BJ (cell line): ENCODE measurements around the gene DNM1. TPM values are rescaled to one million over a fixed set of nuclear protein-coding genes. Genes with fewer than 3 reads are reported as not detected.

Experiments
- CTCF ChIA-PET: fragments of 350-600 bp; formaldehyde crosslinking; extraction: SDS; loops from one replicate; lab custom pipeline; 2021; ENCODE audit warnings: antibody characterized with exemption, inconsistent platforms; lab: Yijun Ruan, JAX
- POLR2A ChIA-PET: fragments of 300-600 bp; sonication (Branson Sonifier 250); formaldehyde crosslinking; extraction: SDS; loops from one replicate; lab custom pipeline; 2021; ENCODE audit warnings: antibody characterized with exemption; lab: Charles Lee
- DNase-seq: peaks from one replicate; pipeline ENCODE4 v3.0.0-alpha.2; 2011; ENCODE audit warnings: low read depth
- H3K27me3 ChIP-seq: 2 replicates; pipeline ENCODE4 v1.6.0; 2011; ENCODE audit warnings: low read length; ENCODE audit not compliant: control insufficient read depth, insufficient read depth
- H3K36me3 ChIP-seq: 2 replicates; pipeline ENCODE4 v1.5.1; 2011; ENCODE audit warnings: low read length; ENCODE audit not compliant: control insufficient read depth, insufficient read depth
- H3K4me3 ChIP-seq: 2 replicates; pipeline ENCODE4 v1.5.1; 2011; ENCODE audit warnings: low read depth, mild to moderate bottlenecking, control low read depth, low read length
- polyA plus RNA-seq: library from polyadenylated mRNA; depleted of rRNA; stranded (reverse); fragments of >200 nt; gene quantifications from 2 replicates; pipeline ENCODE4 v1.2.3, GENCODE V29; 2011
- TF ChIP-seq, protein P1 (sequence below): IDR thresholded peaks from 2 replicates; pipeline ENCODE4 v1.5.1; 2011; ENCODE audit warnings: low read depth, mild to moderate bottlenecking, control low read depth, inconsistent platforms, low read length, moderate library complexity; ENCODE audit not compliant: insufficient read depth

DNM1 gene
- polyA plus RNA-seq, 1 experiment = 8.4 TPM

DNA sequence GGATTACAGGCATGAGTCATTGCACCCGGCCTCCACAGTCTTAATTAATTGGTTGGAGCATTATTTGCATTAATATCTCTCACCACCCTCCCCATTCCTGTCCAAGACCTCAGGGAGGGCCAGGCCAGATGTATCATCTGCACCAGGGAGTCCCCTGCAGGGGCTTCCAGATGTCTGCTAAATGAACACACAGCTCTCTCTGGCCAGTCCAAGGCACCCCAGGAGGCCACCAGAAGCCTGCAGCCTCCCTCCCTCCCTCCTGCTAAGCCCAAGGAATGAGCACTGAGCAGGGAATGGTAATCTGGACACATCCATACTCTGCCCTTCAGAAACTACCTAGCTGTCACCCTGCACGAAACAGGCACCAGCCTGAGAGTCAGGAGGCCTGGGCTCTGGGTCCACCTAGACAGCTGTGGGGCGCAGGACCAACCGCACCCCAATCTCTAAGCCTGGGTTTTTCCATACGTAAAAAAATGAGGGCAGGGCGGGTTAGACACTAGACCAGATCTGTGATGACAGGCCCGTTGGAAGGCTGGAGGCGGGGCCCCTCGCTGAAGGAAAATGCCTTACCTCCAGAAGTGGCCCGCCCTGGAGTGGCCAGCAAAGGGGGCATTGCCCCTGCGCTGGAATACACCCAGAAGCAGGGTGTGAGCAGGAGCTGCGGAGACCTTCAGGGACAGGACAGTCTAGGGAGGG lies 20.1 kb upstream of the DNM1 start:
- CTCF ChIA-PET = interaction anchor here (0.8 to 4.0 kb wide), 7 partner anchors 7 to 33 kb away, joined by 3 to 20 read pairs (median 5); partner anchors contain the start of gene CIZ1
- H3K4me3 ChIP-seq = no peak overlapping the region
- TF ChIP-seq, protein P1, sequence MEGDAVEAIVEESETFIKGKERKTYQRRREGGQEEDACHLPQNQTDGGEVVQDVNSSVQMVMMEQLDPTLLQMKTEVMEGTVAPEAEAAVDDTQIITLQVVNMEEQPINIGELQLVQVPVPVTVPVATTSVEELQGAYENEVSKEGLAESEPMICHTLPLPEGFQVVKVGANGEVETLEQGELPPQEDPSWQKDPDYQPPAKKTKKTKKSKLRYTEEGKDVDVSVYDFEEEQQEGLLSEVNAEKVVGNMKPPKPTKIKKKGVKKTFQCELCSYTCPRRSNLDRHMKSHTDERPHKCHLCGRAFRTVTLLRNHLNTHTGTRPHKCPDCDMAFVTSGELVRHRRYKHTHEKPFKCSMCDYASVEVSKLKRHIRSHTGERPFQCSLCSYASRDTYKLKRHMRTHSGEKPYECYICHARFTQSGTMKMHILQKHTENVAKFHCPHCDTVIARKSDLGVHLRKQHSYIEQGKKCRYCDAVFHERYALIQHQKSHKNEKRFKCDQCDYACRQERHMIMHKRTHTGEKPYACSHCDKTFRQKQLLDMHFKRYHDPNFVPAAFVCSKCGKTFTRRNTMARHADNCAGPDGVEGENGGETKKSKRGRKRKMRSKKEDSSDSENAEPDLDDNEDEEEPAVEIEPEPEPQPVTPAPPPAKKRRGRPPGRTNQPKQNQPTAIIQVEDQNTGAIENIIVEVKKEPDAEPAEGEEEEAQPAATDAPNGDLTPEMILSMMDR = no peak
- peaks cover 37% of the 10 kb centered on the region for H3K36me3 ChIP-seq
- POLR2A ChIA-PET = no interaction called here
- H3K27me3 ChIP-seq = no peaks in the 10 kb centered on the region
- no peak for DNase-seq

DNA sequence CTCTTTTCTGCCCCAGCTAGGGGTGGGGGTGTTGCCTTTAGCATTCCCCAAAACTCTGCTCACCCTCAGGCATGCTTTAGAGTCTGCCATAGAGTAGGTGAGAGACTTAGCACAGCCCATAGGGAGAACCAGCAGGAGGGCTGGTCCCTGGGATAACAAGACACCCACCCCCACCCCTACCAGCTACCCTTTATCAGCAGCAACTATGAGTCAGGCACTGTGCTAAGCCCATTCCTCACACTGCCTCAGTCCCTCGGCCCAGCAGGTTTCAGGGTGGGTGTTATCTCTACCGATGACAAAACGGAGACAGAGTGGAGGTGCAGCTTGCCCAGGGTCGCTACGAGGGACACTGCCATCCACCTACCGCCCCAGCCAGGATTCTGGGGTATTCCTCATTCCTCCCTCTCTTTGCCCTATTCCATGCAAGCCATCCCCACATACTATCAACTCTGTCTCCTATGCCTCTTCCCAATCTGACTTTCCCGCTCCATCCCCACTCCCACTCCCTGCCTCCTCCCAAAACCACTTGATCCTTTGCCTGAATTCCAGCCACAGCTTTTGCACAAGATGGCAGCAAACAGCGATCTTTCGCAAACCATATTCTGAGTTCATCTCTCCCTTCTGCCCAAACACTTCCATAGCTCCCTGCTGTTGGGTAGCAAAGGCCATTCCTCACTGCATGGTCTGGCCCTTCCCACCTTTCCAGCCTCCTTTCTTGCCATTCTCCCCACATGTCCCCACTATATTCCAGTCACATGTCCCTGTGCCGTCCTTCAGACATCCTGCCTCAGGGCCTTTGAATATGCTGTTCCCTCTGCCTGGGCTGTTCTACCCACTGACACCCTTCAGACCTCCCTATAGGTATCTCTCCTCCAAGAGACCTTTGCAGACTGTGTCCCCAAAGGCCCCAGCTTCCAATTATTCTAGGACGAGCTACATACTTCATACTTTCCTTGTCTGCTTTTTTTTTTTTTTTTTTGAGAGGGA lies 16.9 kb upstream of the DNM1 start:
- Histone ChIP-seq H3K36me3 (peaks cover 17% of the 10 kb centered on the region), H3K27me3 (no peaks in the 10 kb centered on the region), H3K4me3 (no peak overlapping the region)
- ChIA-PET POLR2A (interaction anchor here (0.6 kb wide), 2 partner anchors 88 to 613 kb away, joined by 6 to 8 read pairs; no protein-coding TSS in a partner anchor), CTCF (interaction anchor here (0.6 to 3.0 kb wide), 7 partner anchors 11 to 155 kb away, joined by 3 to 9 read pairs (median 4); partner anchors contain the start of gene DNM1)
- TF ChIP-seq, protein P1 = no peak
- no peak for DNase-seq

DNA sequence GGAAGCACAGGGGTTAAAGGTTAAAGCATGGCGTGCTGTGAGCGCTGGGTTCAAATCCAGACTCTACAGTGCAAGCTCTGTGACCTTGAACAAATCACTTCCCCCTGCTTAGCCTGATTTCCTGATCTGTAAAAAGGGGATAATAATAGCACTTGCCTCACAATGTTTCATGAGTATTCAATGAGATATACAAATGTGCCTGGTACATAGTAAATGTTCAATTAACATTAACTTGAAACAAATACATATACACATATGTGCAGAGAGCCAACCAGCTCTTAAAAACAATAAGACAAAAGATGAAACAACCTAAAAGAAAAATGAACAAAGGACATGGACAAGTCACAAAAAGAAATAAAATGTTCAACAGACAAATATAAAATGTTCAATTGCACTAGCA lies 15.8 kb upstream of the DNM1 start:
- no peak overlapping the region for H3K4me3 ChIP-seq
- TF ChIP-seq, protein P1 = no peak
- ChIA-PET POLR2A (no interaction called here), CTCF (interaction anchor here (0.6 to 2.2 kb wide), 3 partner anchors 13 to 88 kb away, joined by 3 to 7 read pairs (median 4); no protein-coding TSS in a partner anchor)
- DNase-seq = no peak
- no peaks in the 10 kb centered on the region for H3K27me3 ChIP-seq
- peaks cover 16% of the 10 kb centered on the region for H3K36me3 ChIP-seq

DNA sequence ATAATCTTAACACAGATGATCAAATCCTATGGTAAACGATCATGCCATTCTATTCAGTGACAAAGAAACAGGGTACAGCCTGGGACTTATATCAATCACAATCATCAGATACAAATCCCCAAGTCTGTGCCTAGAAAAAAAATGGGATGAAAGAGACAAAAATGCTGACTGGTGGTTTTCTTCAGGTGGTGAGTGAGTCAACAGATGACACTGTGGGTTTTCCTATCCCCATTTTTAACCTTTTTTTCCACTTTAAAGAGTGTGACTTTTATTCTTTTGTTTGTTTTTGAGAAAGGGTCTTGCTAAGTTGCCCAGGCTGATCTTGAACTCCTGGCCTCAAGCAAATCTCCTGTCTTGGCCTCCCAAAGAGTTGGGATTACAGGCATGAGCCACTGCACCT lies 15.0 kb upstream of the DNM1 start:
- ChIA-PET POLR2A (interaction anchor here (0.6 kb wide), 1 partner anchor 300 kb away, joined by 3 read pairs; no protein-coding TSS in a partner anchor), CTCF (interaction anchor here (0.6 to 2.2 kb wide), 2 partner anchors 67 to 161 kb away, joined by 3 to 7 read pairs; no protein-coding TSS in a partner anchor)
- peaks cover 15% of the 10 kb centered on the region for H3K36me3 ChIP-seq
- no peak overlapping the region for H3K4me3 ChIP-seq
- TF ChIP-seq, protein P1 = no peak
- H3K27me3 ChIP-seq = no peaks in the 10 kb centered on the region
- DNase-seq = no peak
